Transverse colon (tissue), 4 donors: Measurements from ENCODE around the gene SCNM1.

ENCODE experiments used
- CTCF ChIP-seq, 5 experiments: fragments of 200-600 bp in 3 of 5; fragments of 450-650 bp in 2 of 5; sonication (generic) in 3 of 5; IDR thresholded peaks; 1 replicate in 2 of 5; 2 replicates in 3 of 5; pipeline ENCODE4 v1.5.1; 2016 to 2017; ENCODE audit warnings: antibody characterized with exemption in 5 of 5, inconsistent platforms in 3 of 5, mild to moderate bottlenecking in 2 of 5, moderate library complexity in 1 of 5
- EP300 ChIP-seq: sonication (generic); formaldehyde crosslinking; IDR thresholded peaks from one replicate; pipeline ENCODE4 v1.6.1; 2017; ENCODE audit warnings: antibody characterized with exemption, low read depth
- POLR2A ChIP-seq: fragments of 450-650 bp; IDR thresholded peaks from one replicate; pipeline ENCODE4 v1.6.1; 2016; ENCODE audit warnings: antibody characterized with exemption, mild to moderate bottlenecking, moderate library complexity
- POLR2AphosphoS5 ChIP-seq, 3 donors: sonication (generic); formaldehyde crosslinking; IDR thresholded peaks; one replicate each; pipeline ENCODE4 v1.6.1; 2016; ENCODE audit warnings: antibody characterized with exemption in 3 of 3

GRCh38 chr1:151159373-151159772 is 6.6 kb upstream of the SCNM1 start:
- TF ChIP-seq CTCF (IDR thresholded peaks at IDR 0.05): no peak
- TF ChIP-seq POLR2A: no peak
- no peak for TF ChIP-seq EP300
- TF ChIP-seq POLR2AphosphoS5 (IDR thresholded peaks at IDR 0.05): no peak
